ENCODE measurements around the gene SHISA8. TPM values are rescaled to one million over a fixed set of nuclear protein-coding genes. Genes with fewer than 3 reads are reported as not detected.

Gene SHISA8
- total RNA-seq, 1 donor, result not detected

- DNase-seq (ENCODE audit: low read depth), result no peak
- TF ChIP-seq, protein P1, sequence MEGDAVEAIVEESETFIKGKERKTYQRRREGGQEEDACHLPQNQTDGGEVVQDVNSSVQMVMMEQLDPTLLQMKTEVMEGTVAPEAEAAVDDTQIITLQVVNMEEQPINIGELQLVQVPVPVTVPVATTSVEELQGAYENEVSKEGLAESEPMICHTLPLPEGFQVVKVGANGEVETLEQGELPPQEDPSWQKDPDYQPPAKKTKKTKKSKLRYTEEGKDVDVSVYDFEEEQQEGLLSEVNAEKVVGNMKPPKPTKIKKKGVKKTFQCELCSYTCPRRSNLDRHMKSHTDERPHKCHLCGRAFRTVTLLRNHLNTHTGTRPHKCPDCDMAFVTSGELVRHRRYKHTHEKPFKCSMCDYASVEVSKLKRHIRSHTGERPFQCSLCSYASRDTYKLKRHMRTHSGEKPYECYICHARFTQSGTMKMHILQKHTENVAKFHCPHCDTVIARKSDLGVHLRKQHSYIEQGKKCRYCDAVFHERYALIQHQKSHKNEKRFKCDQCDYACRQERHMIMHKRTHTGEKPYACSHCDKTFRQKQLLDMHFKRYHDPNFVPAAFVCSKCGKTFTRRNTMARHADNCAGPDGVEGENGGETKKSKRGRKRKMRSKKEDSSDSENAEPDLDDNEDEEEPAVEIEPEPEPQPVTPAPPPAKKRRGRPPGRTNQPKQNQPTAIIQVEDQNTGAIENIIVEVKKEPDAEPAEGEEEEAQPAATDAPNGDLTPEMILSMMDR (IDR thresholded peaks at IDR 0.05; ENCODE audit: insufficient read depth, low read length), result no peak
- H3K4me3 ChIP-seq (ENCODE audit: low read depth, low read length), result no peak overlapping the region
Observed at GRCh38 chr22:41883400-41883799, 31.5 kb downstream of the SHISA8 start.

GRCh38 chr22:41880653-41881052 lies 34.2 kb downstream of the SHISA8 start:
- DNase-seq (ENCODE audit: low read depth), result no peak
- TF ChIP-seq, protein P1 (IDR thresholded peaks at IDR 0.05; ENCODE audit: insufficient read depth, low read length), result no peak
- H3K4me3 ChIP-seq (ENCODE audit: low read depth, low read length), result no peak overlapping the region

GRCh38 chr22:41876675-41877074 lies 38.2 kb downstream of the SHISA8 start:
- TF ChIP-seq, protein P1 (IDR thresholded peaks at IDR 0.05; ENCODE audit: insufficient read depth, low read length), result no peak
- H3K4me3 ChIP-seq (ENCODE audit: low read depth, low read length), result no peak overlapping the region
- DNase-seq (ENCODE audit: low read depth), result no peak

GRCh38 chr22:41876275-41876674 lies 38.6 kb downstream of the SHISA8 start:
- no peak for DNase-seq (ENCODE audit: low read depth)
- no peak overlapping the region for H3K4me3 ChIP-seq (ENCODE audit: low read depth, low read length)
- TF ChIP-seq, protein P1 (IDR thresholded peaks at IDR 0.05; ENCODE audit: insufficient read depth, low read length), result no peak

GRCh38 chr22:41875531-41876270 lies 39.2 kb downstream of the SHISA8 start:
- no peak for DNase-seq (ENCODE audit: low read depth)
- H3K4me3 ChIP-seq (ENCODE audit: low read depth, low read length), result no peak overlapping the region
- TF ChIP-seq, protein P1 (IDR thresholded peaks at IDR 0.05; ENCODE audit: insufficient read depth, low read length), result no peak

GRCh38 chr22:41874090-41874489 lies 40.8 kb downstream of the SHISA8 start:
- no peak overlapping the region for H3K4me3 ChIP-seq (ENCODE audit: low read depth, low read length)
- no peak for DNase-seq (ENCODE audit: low read depth)
- TF ChIP-seq, protein P1 (IDR thresholded peaks at IDR 0.05; ENCODE audit: insufficient read depth, low read length), result no peak

GRCh38 chr22:41873391-41873790 lies 41.5 kb downstream of the SHISA8 start:
- TF ChIP-seq, protein P1 (IDR thresholded peaks at IDR 0.05; ENCODE audit: insufficient read depth, low read length), result no peak

More at GRCh38 chr22:41873391-41873790, 41.5 kb downstream of the SHISA8 start:
- DNase-seq (ENCODE audit: low read depth), result no peak
- H3K4me3 ChIP-seq (ENCODE audit: low read depth, low read length), result no peak overlapping the region
